ENCODE measurements around the gene EED.

The EED gene

GRCh38 chr11:86209806-86210657 lies 34.5 kb upstream of the EED start:
- TF ChIP-seq TCF4 (CRISPR knock-in tag; IDR thresholded peaks at IDR 0.05; ENCODE audit: borderline replicate concordance) = no peak
- TF ChIP-seq TSHZ2 (CRISPR knock-in tag; IDR thresholded peaks at IDR 0.05) = no peak
- TF ChIP-seq TOX (CRISPR knock-in tag; IDR thresholded peaks at IDR 0.05; ENCODE audit: borderline replicate concordance) = no peak
- TF ChIP-seq GLIS3 (CRISPR knock-in tag; IDR thresholded peaks at IDR 0.05) = no peak
- no peak for TF ChIP-seq SNAI2 (CRISPR knock-in tag; IDR thresholded peaks at IDR 0.05)
- TF ChIP-seq ZFP3 (CRISPR knock-in tag; IDR thresholded peaks at IDR 0.05) = no peak
- TF ChIP-seq CSDC2 (CRISPR knock-in tag; IDR thresholded peaks at IDR 0.05) = no peak
- no peak for ATAC-seq

DNA sequence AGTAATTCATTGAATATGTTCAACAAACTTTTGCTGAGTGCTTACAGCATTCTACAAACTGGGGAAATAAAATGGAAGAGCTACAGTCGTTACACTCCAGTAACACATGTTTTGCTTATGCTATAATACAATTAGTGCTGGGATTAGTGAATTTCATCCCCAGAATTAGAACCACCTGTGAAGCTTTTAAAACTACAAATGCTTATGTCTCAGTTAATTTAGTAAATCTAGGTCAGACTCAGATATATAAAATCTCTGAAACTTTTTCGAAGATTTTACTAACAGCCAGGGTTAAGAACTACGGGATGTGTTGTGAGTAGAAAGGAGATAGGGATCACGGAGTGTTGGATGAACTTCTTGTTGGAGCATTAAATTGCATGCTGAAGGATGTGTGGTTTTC lies 33.7 kb upstream of the EED start:
- TF ChIP-seq BACH2 (CRISPR knock-in tag; IDR thresholded peaks at IDR 0.05; ENCODE audit: borderline replicate concordance) = no peak
- no peak for TF ChIP-seq ZNF565 (CRISPR knock-in tag; conservative IDR thresholded peaks at IDR 0.05; ENCODE audit: low read depth)
- no peak for TF ChIP-seq OSR1 (CRISPR knock-in tag; IDR thresholded peaks at IDR 0.05)
- TF ChIP-seq TSHZ2 (CRISPR knock-in tag; IDR thresholded peaks at IDR 0.05) = no peak
- no peak for TF ChIP-seq ESRRG (CRISPR knock-in tag; IDR thresholded peaks at IDR 0.05)
- TF ChIP-seq TCF4 (CRISPR knock-in tag; IDR thresholded peaks at IDR 0.05; ENCODE audit: borderline replicate concordance) = peak; percentile 55
- TF ChIP-seq ISL1 (CRISPR knock-in tag; IDR thresholded peaks at IDR 0.05) = no peak
- TF ChIP-seq RARB (CRISPR knock-in tag; IDR thresholded peaks at IDR 0.05) = no peak
- no peak for TF ChIP-seq ZC3H10 (CRISPR knock-in tag; IDR thresholded peaks at IDR 0.05)
- peak; percentile 76 for ATAC-seq

GRCh38 chr11:86211619-86212018 lies 32.9 kb upstream of the EED start:
- TF ChIP-seq OSR1 (CRISPR knock-in tag; IDR thresholded peaks at IDR 0.05) = no peak
- no peak for ATAC-seq

- no peak for TF ChIP-seq ESRRG (CRISPR knock-in tag; IDR thresholded peaks at IDR 0.05)
- no peak for TF ChIP-seq ZFP30 (CRISPR knock-in tag; IDR thresholded peaks at IDR 0.05)
- TF ChIP-seq ZNF70 (CRISPR knock-in tag; IDR thresholded peaks at IDR 0.05) = no peak
- TF ChIP-seq OSR1 (CRISPR knock-in tag; IDR thresholded peaks at IDR 0.05) = no peak
- no peak for TF ChIP-seq SNAI2 (CRISPR knock-in tag; IDR thresholded peaks at IDR 0.05)
- no peak for TF ChIP-seq CSDC2 (CRISPR knock-in tag; IDR thresholded peaks at IDR 0.05)
- no peak for ATAC-seq
Measured at GRCh38 chr11:86212019-86212611, 32.4 kb upstream of the EED start.

GRCh38 chr11:86214710-86215109 lies 29.8 kb upstream of the EED start:
- no peak for TF ChIP-seq SNAI2 (CRISPR knock-in tag; IDR thresholded peaks at IDR 0.05)
- no peak for TF ChIP-seq TSHZ2 (CRISPR knock-in tag; IDR thresholded peaks at IDR 0.05)
- no peak for TF ChIP-seq ZNF565 (CRISPR knock-in tag; conservative IDR thresholded peaks at IDR 0.05; ENCODE audit: low read depth)
- no peak for TF ChIP-seq ISL1 (CRISPR knock-in tag; IDR thresholded peaks at IDR 0.05)
- TF ChIP-seq, protein P1, sequence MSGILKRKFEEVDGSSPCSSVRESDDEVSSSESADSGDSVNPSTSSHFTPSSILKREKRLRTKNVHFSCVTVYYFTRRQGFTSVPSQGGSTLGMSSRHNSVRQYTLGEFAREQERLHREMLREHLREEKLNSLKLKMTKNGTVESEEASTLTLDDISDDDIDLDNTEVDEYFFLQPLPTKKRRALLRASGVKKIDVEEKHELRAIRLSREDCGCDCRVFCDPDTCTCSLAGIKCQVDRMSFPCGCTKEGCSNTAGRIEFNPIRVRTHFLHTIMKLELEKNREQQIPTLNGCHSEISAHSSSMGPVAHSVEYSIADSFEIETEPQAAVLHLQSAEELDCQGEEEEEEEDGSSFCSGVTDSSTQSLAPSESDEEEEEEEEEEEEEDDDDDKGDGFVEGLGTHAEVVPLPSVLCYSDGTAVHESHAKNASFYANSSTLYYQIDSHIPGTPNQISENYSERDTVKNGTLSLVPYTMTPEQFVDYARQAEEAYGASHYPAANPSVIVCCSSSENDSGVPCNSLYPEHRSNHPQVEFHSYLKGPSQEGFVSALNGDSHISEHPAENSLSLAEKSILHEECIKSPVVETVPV (CRISPR knock-in tag; IDR thresholded peaks at IDR 0.05) = no peak
- TF ChIP-seq CREB5 (CRISPR knock-in tag; IDR thresholded peaks at IDR 0.05; ENCODE audit: low read depth) = no peak
- TF ChIP-seq ZNF8 (CRISPR knock-in tag; IDR thresholded peaks at IDR 0.05) = no peak
- no peak for TF ChIP-seq GLIS3 (CRISPR knock-in tag; IDR thresholded peaks at IDR 0.05)
- TF ChIP-seq ZNF70 (CRISPR knock-in tag; IDR thresholded peaks at IDR 0.05) = no peak
- TF ChIP-seq ZFP3 (CRISPR knock-in tag; IDR thresholded peaks at IDR 0.05) = no peak

More at GRCh38 chr11:86214710-86215109, 29.8 kb upstream of the EED start:
- ATAC-seq = no peak
